Measurements from ENCODE around the gene LRRC8C.

The LRRC8C gene

DNA sequence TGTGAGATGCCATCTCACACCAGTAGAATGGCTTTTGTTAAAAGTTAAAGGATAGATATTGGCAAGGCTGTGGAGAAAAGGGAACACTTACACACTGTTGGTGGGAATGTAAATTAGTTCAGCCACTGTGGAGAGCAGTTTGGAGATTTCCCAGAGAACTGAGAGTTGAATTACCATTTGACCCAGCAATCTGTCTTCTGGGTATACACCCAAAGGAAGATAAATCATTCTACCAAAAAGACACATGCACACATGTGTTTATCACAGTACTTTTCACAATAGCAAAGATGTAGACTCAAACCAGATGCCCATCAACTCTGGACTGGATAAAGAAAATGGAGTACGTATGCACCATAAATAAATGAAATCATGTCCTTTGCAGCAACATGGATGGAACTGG lies 99.3 kb downstream of the LRRC8C start:
- Histone ChIP-seq H2AFZ (ENCODE audit: low read length, unreplicated experiment) (no peak overlapping the region), H3K4me3 (ENCODE audit: low read depth, low read length) (no peak overlapping the region), H3K79me2 (ENCODE audit: control insufficient read depth, insufficient read depth, low read length, unreplicated experiment) (no peaks in the 10 kb centered on the region), H3K4me1 (ENCODE audit: control insufficient read depth, insufficient read depth, low read length, unreplicated experiment) (no peaks in the 10 kb centered on the region), H3K27ac (ENCODE audit: low read depth, low read length) (no peak overlapping the region), H3K36me3 (ENCODE audit: insufficient read depth, low read length) (no peaks in the 10 kb centered on the region), H3K27me3 (ENCODE audit: insufficient read depth, low read length) (no peaks in the 10 kb centered on the region)

DNA sequence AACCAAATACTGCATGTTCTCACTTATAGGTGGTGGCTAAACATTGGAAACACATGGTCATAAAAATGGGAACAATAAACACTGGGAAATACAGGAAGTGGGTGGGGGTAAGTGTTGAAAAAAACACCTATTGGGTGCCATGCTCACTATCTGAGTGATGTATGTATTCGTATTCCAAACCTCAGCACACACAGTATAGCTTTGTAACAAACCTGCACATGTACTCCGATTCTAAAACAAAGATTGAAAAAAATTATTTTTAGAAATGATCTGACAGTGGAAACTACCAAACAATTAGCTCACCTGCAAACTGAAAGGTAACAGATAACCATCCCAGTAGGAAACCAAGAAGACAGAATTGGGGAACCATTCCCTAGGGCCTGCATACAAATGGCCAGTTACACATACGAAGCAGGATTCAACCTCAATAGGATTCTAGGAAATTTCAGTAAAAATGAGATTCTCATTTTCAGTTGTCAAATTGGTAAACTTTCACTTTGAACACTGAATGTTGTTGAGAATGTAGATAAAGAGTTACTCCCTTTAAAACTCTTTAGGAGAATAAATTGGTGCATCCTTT lies 99.8 kb downstream of the LRRC8C start:
- no peaks in the 10 kb centered on the region for H3K27me3 ChIP-seq (ENCODE audit: insufficient read depth, low read length)
- no peaks in the 10 kb centered on the region for H3K36me3 ChIP-seq (ENCODE audit: insufficient read depth, low read length)
- no peak overlapping the region for H3K4me3 ChIP-seq (ENCODE audit: low read depth, low read length)
- H2AFZ ChIP-seq (ENCODE audit: low read length, unreplicated experiment): no peak overlapping the region
- H3K79me2 ChIP-seq (ENCODE audit: control insufficient read depth, insufficient read depth, low read length, unreplicated experiment): no peaks in the 10 kb centered on the region
- no peak overlapping the region for H3K27ac ChIP-seq (ENCODE audit: low read depth, low read length)
- no peaks in the 10 kb centered on the region for H3K4me1 ChIP-seq (ENCODE audit: control insufficient read depth, insufficient read depth, low read length, unreplicated experiment)

DNA sequence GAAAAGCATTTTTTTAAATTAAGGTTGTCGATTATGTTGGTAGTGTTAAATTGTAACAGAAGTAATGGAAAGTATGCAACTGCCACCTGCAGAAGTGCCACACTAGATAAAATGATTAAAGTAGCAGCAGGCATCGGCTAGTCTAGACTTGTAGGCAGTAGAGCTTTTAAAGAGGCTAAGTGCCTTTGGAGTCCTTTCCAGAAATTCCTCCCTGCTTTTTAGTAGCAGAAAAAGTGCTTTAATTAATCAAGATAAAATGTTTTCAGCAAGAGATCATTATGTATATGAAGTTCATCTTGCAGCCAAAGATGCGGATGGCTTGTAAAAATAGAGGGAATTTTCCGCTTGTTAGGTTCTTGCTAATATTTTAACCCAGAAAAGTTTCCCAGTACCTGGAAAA lies 100.8 kb downstream of the LRRC8C start:
- Histone ChIP-seq H3K27me3 (ENCODE audit: insufficient read depth, low read length) (no peaks in the 10 kb centered on the region), H3K4me1 (ENCODE audit: control insufficient read depth, insufficient read depth, low read length, unreplicated experiment) (no peaks in the 10 kb centered on the region), H2AFZ (ENCODE audit: low read length, unreplicated experiment) (no peak overlapping the region), H3K4me3 (ENCODE audit: low read depth, low read length) (no peak overlapping the region), H3K79me2 (ENCODE audit: control insufficient read depth, insufficient read depth, low read length, unreplicated experiment) (no peaks in the 10 kb centered on the region), H3K27ac (ENCODE audit: low read depth, low read length) (no peak overlapping the region), H3K36me3 (ENCODE audit: insufficient read depth, low read length) (no peaks in the 10 kb centered on the region)

DNA sequence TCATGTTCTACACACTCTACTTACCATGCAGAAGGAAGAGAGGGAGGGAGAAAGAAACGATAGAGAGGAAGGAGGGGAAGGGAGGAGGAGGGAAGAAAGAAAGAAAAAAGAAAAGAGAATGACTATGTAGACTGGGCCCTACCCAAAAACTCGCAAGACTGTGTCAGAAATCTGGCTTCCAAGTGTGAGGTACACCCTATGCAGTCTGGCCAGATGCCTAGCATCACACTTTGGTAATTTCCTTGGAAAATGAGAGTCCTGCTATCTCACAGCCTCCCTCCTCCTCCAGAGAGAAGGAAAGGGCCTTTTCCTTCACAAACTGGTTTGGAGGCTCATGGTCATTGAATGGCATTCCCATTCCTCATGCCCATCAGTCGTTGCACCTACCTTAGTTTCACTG lies 101.5 kb downstream of the LRRC8C start:
- Histone ChIP-seq H2AFZ (ENCODE audit: low read length, unreplicated experiment) (no peak overlapping the region), H3K27ac (ENCODE audit: low read depth, low read length) (no peak overlapping the region), H3K4me1 (ENCODE audit: control insufficient read depth, insufficient read depth, low read length, unreplicated experiment) (peaks cover 6% of the 10 kb centered on the region), H3K79me2 (ENCODE audit: control insufficient read depth, insufficient read depth, low read length, unreplicated experiment) (no peaks in the 10 kb centered on the region), H3K27me3 (ENCODE audit: insufficient read depth, low read length) (no peaks in the 10 kb centered on the region), H3K36me3 (ENCODE audit: insufficient read depth, low read length) (no peaks in the 10 kb centered on the region), H3K4me3 (ENCODE audit: low read depth, low read length) (no peak overlapping the region)

DNA sequence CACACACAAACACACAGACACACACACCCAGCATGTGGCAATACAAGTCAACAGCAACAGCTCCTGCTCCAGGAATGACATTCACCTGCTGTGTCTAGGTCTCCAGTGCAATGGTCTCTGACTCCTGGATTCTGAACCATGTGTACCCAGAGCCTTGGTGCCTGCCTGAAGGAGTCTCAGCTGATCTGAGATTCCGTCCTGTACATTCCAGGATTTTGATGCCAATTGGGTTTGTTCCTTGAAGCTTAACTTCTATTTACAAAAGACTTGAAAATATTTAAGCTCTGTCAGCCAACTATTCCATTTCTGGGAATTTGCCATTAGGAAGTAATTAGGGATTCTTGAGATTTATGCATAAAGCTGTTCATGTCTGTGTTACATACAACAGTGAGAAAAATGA lies 102.6 kb downstream of the LRRC8C start:
- Histone ChIP-seq H3K4me3 (ENCODE audit: low read depth, low read length) (no peak overlapping the region), H3K27ac (ENCODE audit: low read depth, low read length) (no peak overlapping the region), H3K36me3 (ENCODE audit: insufficient read depth, low read length) (no peaks in the 10 kb centered on the region), H3K27me3 (ENCODE audit: insufficient read depth, low read length) (no peaks in the 10 kb centered on the region), H3K79me2 (ENCODE audit: control insufficient read depth, insufficient read depth, low read length, unreplicated experiment) (no peaks in the 10 kb centered on the region), H3K4me1 (ENCODE audit: control insufficient read depth, insufficient read depth, low read length, unreplicated experiment) (peaks cover 13% of the 10 kb centered on the region), H2AFZ (ENCODE audit: low read length, unreplicated experiment) (no peak overlapping the region)

GRCh38 chr1:89736937-89737733 lies 104.2 kb downstream of the LRRC8C start:
- Histone ChIP-seq H3K27me3 (ENCODE audit: insufficient read depth, low read length) (no peaks in the 10 kb centered on the region), H3K4me3 (ENCODE audit: low read depth, low read length) (no peak overlapping the region), H3K79me2 (ENCODE audit: control insufficient read depth, insufficient read depth, low read length, unreplicated experiment) (no peaks in the 10 kb centered on the region), H3K27ac (ENCODE audit: low read depth, low read length) (no peak overlapping the region), H2AFZ (ENCODE audit: low read length, unreplicated experiment) (no peak overlapping the region), H3K4me1 (ENCODE audit: control insufficient read depth, insufficient read depth, low read length, unreplicated experiment) (peaks cover 13% of the 10 kb centered on the region), H3K36me3 (ENCODE audit: insufficient read depth, low read length) (no peaks in the 10 kb centered on the region)

DNA sequence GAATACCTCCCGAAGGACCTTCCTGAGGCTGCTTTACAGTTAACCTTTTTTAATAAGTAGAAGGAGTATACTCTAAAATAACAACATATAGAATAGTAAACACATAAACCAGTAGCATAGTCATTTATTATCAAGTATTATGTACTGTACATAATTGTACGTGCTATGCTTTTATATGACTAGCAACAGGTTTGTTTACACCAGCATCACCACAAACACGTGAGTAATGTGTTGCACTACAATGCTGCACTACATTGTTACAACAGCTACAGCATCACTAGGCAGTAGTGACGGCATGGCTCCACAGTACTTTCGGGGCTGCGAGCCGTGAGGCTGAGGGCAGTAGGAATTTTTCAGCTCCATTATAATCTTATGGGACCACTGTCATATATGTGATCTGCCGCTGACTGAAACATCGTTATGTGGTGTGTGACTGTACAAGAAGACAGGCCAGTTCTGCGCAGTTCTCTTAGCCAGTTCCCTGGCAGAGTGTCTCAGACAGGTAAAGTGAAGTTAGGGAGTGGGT lies 105.1 kb downstream of the LRRC8C start:
- H3K4me1 ChIP-seq (ENCODE audit: control insufficient read depth, insufficient read depth, low read length, unreplicated experiment): peaks cover 13% of the 10 kb centered on the region
- no peaks in the 10 kb centered on the region for H3K36me3 ChIP-seq (ENCODE audit: insufficient read depth, low read length)
- no peaks in the 10 kb centered on the region for H3K27me3 ChIP-seq (ENCODE audit: insufficient read depth, low read length)
- no peak overlapping the region for H3K4me3 ChIP-seq (ENCODE audit: low read depth, low read length)
- no peak overlapping the region for H2AFZ ChIP-seq (ENCODE audit: low read length, unreplicated experiment)
- no peak overlapping the region for H3K27ac ChIP-seq (ENCODE audit: low read depth, low read length)
- H3K79me2 ChIP-seq (ENCODE audit: control insufficient read depth, insufficient read depth, low read length, unreplicated experiment): no peaks in the 10 kb centered on the region

GRCh38 chr1:89739013-89739843 lies 106.3 kb downstream of the LRRC8C start:
- Histone ChIP-seq H3K4me3 (ENCODE audit: low read depth, low read length) (no peak overlapping the region), H3K27me3 (ENCODE audit: insufficient read depth, low read length) (no peaks in the 10 kb centered on the region), H3K36me3 (ENCODE audit: insufficient read depth, low read length) (no peaks in the 10 kb centered on the region), H2AFZ (ENCODE audit: low read length, unreplicated experiment) (no peak overlapping the region), H3K27ac (ENCODE audit: low read depth, low read length) (no peak overlapping the region), H3K4me1 (ENCODE audit: control insufficient read depth, insufficient read depth, low read length, unreplicated experiment) (peaks cover 13% of the 10 kb centered on the region), H3K79me2 (ENCODE audit: control insufficient read depth, insufficient read depth, low read length, unreplicated experiment) (no peaks in the 10 kb centered on the region)

- Histone ChIP-seq H3K4me3 (ENCODE audit: low read depth, low read length) (no peak overlapping the region), H3K27me3 (ENCODE audit: insufficient read depth, low read length) (no peaks in the 10 kb centered on the region), H3K79me2 (ENCODE audit: control insufficient read depth, insufficient read depth, low read length, unreplicated experiment) (no peaks in the 10 kb centered on the region), H3K36me3 (ENCODE audit: insufficient read depth, low read length) (no peaks in the 10 kb centered on the region), H3K27ac (ENCODE audit: low read depth, low read length) (no peak overlapping the region), H3K4me1 (ENCODE audit: control insufficient read depth, insufficient read depth, low read length, unreplicated experiment) (peaks cover 13% of the 10 kb centered on the region), H2AFZ (ENCODE audit: low read length, unreplicated experiment) (no peak overlapping the region)
Observed at GRCh38 chr1:89739844-89740216, 106.9 kb downstream of the LRRC8C start.

GRCh38 chr1:89743788-89744187 lies 110.9 kb downstream of the LRRC8C start:
- H3K79me2 ChIP-seq (ENCODE audit: control insufficient read depth, insufficient read depth, low read length, unreplicated experiment): no peaks in the 10 kb centered on the region
- no peak overlapping the region for H2AFZ ChIP-seq (ENCODE audit: low read length, unreplicated experiment)
- H3K27ac ChIP-seq (ENCODE audit: low read depth, low read length): no peak overlapping the region
- peaks cover 13% of the 10 kb centered on the region for H3K4me1 ChIP-seq (ENCODE audit: control insufficient read depth, insufficient read depth, low read length, unreplicated experiment)
- no peaks in the 10 kb centered on the region for H3K27me3 ChIP-seq (ENCODE audit: insufficient read depth, low read length)
- H3K4me3 ChIP-seq (ENCODE audit: low read depth, low read length): no peak overlapping the region
- no peaks in the 10 kb centered on the region for H3K36me3 ChIP-seq (ENCODE audit: insufficient read depth, low read length)
